GM12891 (cell line): ENCODE measurements around the gene ZCRB1. TPM values are rescaled to one million over a fixed set of nuclear protein-coding genes. Genes with fewer than 3 reads are reported as not detected.

Experiments
- DNase-seq: peaks from one replicate; pipeline ENCODE4 v3.0.0; 2011; ENCODE audit warnings: low spot score; ENCODE audit not compliant: insufficient read length
- FAIRE-seq: peaks from 2 replicates; lab custom pipeline; 2011; peaks lifted over from hg19 to GRCh38; lab: Jason Lieb, UNC
- PAX5 ChIP-seq: IDR thresholded peaks from 2 replicates; pipeline ENCODE4 v1.6.1; 2011; ENCODE audit warnings: low read length, moderate library complexity, mild to moderate bottlenecking; ENCODE audit not compliant: insufficient read depth, severe bottlenecking
- POLR2A ChIP-seq: IDR thresholded peaks from 2 replicates; pipeline ENCODE4 v1.6.1; 2011; ENCODE audit warnings: low read depth, low read length, control low read depth
- POLR2AphosphoS5 ChIP-seq: IDR thresholded peaks from 2 replicates; pipeline ENCODE4 v1.6.1; 2011; ENCODE audit warnings: low read depth, low read length, control low read depth
- POU2F2 ChIP-seq: IDR thresholded peaks from 2 replicates; pipeline ENCODE4 v1.6.1; 2011; ENCODE audit warnings: low read depth, mild to moderate bottlenecking, control low read depth, low read length, moderate library complexity
- SPI1 ChIP-seq: IDR thresholded peaks from 2 replicates; pipeline ENCODE4 v1.6.1; 2011; ENCODE audit warnings: low read depth, low read length, control low read depth
- TAF1 ChIP-seq: IDR thresholded peaks from 2 replicates; pipeline ENCODE4 v1.6.1; 2011; ENCODE audit warnings: low read depth, low read length, control low read depth
- polyA plus RNA-seq: library from polyadenylated mRNA; unstranded; fragments of >200 nt; gene quantifications from one replicate; pipeline ENCODE4 v1.2.1, GENCODE V29; 2012; ENCODE audit warnings: low read depth, missing spikeins, inconsistent platforms; ENCODE audit not compliant: missing spikeins

ZCRB1 gene
- polyA plus RNA-seq, result 66.0 TPM

- TF ChIP-seq POLR2A (peak; percentile 75), TAF1 (peak; percentile 78), POU2F2 (peak; percentile 78; the same call in 1 of the 2 replicates), POLR2AphosphoS5 (peak; percentile 78), PAX5 (no peak), SPI1 (no peak)
- FAIRE-seq (peak; percentile 89), DNase-seq (peak; percentile 61)
Observed at GRCh38 chr12:42325653-42326474, at the start of gene ZCRB1, which contains the start of gene PPHLN1. Gene ZCRB1 (minus strand): TSS chr12:42326094. CDS start chr12:42324102, 1,992 bp downstream. Gene PPHLN1 (plus strand): TSS chr12:42326167. CDS start chr12:42335903, 9,736 bp downstream.

GRCh38 chr12:42373669-42374068, 47.8 kb upstream of the ZCRB1 start:
- no peak for DNase-seq
- no peak for FAIRE-seq
- TF ChIP-seq POLR2A (no peak), TAF1 (no peak), PAX5 (no peak), POU2F2 (no peak), SPI1 (no peak), POLR2AphosphoS5 (no peak)

- peak; percentile 5 for DNase-seq
- FAIRE-seq, result peak; percentile 92
- TF ChIP-seq POU2F2, result no peak
- TF ChIP-seq SPI1, result no peak
- no peak for TF ChIP-seq TAF1
- no peak for TF ChIP-seq POLR2AphosphoS5
- TF ChIP-seq PAX5, result no peak
- no peak for TF ChIP-seq POLR2A
Observed at GRCh38 chr12:42372154-42372791, 46.4 kb upstream of the ZCRB1 start.

- DNase-seq (no peak), FAIRE-seq (no peak)
- no peak for TF ChIP-seq SPI1
- no peak for TF ChIP-seq POLR2AphosphoS5
- TF ChIP-seq POU2F2, result no peak
- no peak for TF ChIP-seq PAX5
- no peak for TF ChIP-seq POLR2A
- TF ChIP-seq TAF1, result no peak
Observed at GRCh38 chr12:42370013-42370412, 44.1 kb upstream of the ZCRB1 start.

GRCh38 chr12:42365486-42365885, 39.6 kb upstream of the ZCRB1 start:
- TF ChIP-seq SPI1, result no peak
- FAIRE-seq (no peak), DNase-seq (no peak)

GRCh38 chr12:42364692-42365091, 38.8 kb upstream of the ZCRB1 start:
- no peak for FAIRE-seq
- no peak for DNase-seq
- TF ChIP-seq SPI1, result no peak
- no peak for TF ChIP-seq POLR2A
- no peak for TF ChIP-seq PAX5
- TF ChIP-seq POU2F2, result no peak
- no peak for TF ChIP-seq POLR2AphosphoS5
- no peak for TF ChIP-seq TAF1

GRCh38 chr12:42362647-42363260, 36.9 kb upstream of the ZCRB1 start:
- FAIRE-seq (peak; percentile 47), DNase-seq (no peak)
- no peak for TF ChIP-seq POLR2A
- no peak for TF ChIP-seq POU2F2
- no peak for TF ChIP-seq TAF1
- no peak for TF ChIP-seq POLR2AphosphoS5
- TF ChIP-seq PAX5, result no peak
- TF ChIP-seq SPI1, result no peak

- FAIRE-seq, result peak; percentile 54
- no peak for TF ChIP-seq POLR2A
- no peak for TF ChIP-seq SPI1
- no peak for TF ChIP-seq PAX5
- TF ChIP-seq POLR2AphosphoS5, result no peak
- TF ChIP-seq TAF1, result no peak
- TF ChIP-seq POU2F2, result no peak
- DNase-seq, result no peak
Observed at GRCh38 chr12:42361909-42362646, 36.2 kb upstream of the ZCRB1 start.

- FAIRE-seq (peak; percentile 5), DNase-seq (no peak)
- TF ChIP-seq SPI1, result no peak
- no peak for TF ChIP-seq POLR2AphosphoS5
- TF ChIP-seq POU2F2, result no peak
- TF ChIP-seq POLR2A, result no peak
- no peak for TF ChIP-seq PAX5
- TF ChIP-seq TAF1, result no peak
Observed at GRCh38 chr12:42360747-42361403, 35.0 kb upstream of the ZCRB1 start.
